WI38 (cell line): Measurements from ENCODE around the gene CDH11.

ENCODE experiments used
- H3K4me3 ChIP-seq: 2 replicates; pipeline ENCODE4 v1.5.1; 2011; ENCODE audit warnings: low read depth, mild to moderate bottlenecking, control low read depth, low read length
- TF ChIP-seq, protein P1 (sequence below): IDR thresholded peaks from 2 replicates; pipeline ENCODE4 v1.5.1; 2012; ENCODE audit warnings: low read depth, mild to moderate bottlenecking, control low read depth, low read length

Gene CDH11

DNA sequence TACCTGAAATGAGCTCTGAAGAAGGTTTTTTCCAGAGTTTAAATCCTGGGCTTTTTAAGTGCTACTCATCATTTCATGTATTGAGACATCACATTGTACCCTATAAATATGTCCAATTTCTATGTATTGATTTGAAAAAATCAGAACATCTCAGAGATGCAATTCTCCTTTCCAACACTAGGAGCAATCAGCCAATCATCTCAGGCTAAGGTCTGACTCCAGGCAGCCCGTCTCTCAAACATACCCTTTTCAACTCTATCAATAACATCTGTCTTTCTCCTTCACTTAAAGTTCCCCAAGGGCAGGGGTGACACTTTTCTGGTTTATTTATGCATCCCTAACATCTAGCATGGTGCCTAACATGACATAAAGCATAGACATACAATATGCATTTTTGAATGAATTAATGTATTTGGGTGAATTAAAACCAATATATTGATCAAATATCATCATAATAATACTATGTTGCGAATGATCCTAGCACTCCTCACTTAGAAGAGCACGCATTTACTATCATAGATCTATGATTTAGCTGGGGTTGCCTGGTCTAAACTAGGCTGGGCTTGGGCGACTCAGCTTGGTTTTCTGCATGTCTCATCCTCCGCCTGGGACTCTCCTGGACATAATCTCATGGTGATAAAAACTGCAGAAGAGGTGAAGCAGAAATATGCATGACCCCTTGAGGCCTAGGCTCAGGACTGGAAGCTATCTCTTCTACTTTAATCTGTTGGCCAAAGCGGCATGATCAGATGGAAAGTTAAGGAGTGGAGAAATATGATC is 5.2 kb upstream of the CDH11 start:
- TF ChIP-seq, protein P1, sequence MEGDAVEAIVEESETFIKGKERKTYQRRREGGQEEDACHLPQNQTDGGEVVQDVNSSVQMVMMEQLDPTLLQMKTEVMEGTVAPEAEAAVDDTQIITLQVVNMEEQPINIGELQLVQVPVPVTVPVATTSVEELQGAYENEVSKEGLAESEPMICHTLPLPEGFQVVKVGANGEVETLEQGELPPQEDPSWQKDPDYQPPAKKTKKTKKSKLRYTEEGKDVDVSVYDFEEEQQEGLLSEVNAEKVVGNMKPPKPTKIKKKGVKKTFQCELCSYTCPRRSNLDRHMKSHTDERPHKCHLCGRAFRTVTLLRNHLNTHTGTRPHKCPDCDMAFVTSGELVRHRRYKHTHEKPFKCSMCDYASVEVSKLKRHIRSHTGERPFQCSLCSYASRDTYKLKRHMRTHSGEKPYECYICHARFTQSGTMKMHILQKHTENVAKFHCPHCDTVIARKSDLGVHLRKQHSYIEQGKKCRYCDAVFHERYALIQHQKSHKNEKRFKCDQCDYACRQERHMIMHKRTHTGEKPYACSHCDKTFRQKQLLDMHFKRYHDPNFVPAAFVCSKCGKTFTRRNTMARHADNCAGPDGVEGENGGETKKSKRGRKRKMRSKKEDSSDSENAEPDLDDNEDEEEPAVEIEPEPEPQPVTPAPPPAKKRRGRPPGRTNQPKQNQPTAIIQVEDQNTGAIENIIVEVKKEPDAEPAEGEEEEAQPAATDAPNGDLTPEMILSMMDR, result peak; percentile 25; the same call in 1 of the 2 replicates
- no peak overlapping the region for H3K4me3 ChIP-seq

DNA sequence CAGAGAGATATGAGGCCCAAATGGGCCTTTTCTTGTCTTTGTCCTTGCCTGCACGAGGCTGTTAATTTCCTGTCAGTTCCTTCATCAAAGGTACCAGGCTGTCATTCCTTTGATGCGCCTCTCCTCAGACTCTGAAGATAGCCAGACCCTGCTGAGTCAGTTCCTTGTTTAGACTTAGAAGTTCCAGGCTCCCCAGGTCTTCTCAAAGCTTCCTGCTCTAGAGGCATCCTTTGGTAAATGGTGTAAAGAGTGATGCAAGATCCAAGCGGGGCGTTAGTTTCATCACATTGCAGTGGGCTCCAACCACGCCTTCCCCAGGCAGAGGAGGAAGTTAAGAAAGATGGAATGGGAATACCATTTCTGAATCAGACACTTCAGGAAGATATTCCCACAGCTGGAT is 4.0 kb upstream of the CDH11 start:
- TF ChIP-seq, protein P1, result no peak
- no peak overlapping the region for H3K4me3 ChIP-seq

DNA sequence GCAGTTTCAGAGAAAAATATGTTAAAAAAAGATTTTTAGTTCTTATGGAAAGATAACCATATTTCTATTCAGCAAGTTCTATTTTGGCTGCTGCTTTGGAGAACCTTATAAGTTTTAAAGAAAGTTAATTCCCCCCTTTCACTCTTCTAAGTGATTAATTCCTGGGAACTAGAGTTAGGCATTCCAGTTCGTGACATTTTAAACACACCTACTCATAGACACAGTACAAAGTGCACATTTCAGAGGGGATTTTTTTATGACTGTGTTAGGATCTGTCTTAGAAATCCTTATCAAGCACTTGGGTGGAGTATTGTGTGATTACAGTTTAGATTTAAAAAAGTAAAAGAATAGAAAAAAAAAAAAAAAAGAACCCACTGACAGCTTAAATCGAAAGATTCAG is 3.5 kb upstream of the CDH11 start:
- H3K4me3 ChIP-seq, result no peak overlapping the region
- TF ChIP-seq, protein P1, result no peak

DNA sequence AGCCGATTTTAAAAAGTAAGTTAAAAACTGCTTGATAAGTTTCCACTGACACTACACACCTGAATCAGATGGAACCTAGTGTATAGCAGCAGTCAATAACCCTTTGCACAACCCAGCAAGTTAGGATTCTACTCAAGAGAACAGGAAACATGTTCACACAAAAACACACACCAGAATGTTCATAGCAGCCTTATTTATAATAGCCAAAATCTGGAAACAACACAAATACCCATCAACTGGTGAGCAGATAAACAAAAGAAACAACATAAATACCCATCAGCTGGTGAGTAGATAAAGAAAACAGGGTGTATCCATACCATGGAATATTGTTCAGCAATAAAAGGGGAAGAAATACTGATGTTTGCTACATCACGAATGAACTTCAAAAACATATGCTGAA is 2.7 kb upstream of the CDH11 start:
- TF ChIP-seq, protein P1, result no peak
- H3K4me3 ChIP-seq, result no peak overlapping the region

DNA sequence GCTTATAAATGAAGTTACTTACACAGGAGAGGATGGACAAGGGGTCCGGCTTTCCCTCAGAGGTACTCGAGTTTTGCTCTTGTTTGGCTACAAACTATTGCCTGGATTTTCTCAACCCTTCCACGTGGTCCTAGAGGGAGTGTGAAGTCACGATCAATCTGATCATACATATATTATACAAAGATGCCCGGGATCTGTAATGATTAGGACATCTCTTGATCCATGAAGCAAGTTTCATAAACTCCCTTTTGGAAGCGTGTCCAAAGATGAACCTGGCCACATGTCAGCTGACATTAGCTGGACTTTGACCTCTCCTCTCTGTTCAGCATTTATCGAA is 2.3 kb upstream of the CDH11 start:
- TF ChIP-seq, protein P1, result no peak
- H3K4me3 ChIP-seq, result peak overlapping the region; percentile 93

DNA sequence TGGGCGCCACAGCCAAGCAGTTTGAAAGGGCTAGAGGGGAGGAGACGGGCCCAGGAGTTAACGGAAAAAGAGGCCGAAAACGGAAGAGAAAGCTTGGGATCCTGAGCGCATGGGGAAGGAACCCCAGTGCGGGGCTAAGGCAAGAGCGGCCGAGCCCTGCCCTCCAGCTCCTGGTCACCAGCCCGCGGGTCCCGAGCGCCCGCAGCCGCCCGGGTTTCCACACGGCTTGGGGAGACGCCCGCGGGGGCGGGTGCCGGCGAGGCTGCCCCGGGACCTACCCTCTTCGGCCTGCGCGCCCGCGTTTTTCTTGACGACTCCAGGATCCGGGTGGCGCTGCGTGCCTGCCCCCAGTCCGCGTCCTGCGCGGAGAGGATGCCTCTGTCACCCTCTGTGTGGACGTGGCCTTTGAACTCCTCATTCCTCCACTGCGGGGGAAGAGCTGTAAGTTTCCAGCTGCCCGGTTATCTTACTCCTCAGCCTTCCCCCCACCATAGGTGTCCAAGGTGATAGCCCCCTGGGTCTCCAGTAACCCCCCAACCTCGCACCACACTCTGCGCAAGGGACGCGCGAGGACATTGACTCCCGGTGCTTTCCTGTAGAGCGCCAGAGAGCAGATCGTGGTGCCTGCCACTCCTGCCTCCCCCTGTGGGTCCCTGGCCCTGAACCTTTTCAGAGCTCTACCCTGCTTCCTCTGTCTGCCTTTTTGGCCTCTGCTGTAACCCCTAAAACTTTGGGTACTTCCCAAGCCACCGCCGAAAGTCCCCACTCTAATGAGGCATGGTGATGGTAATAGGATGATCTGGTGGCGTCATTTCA is 1.7 kb upstream of the CDH11 start:
- TF ChIP-seq, protein P1, result no peak
- peak overlapping the region; percentile 93 for H3K4me3 ChIP-seq
